ENCODE results near the gene CEACAM8.

- no peak for TF ChIP-seq CTCF (IDR thresholded peaks at IDR 0.05)
- TF ChIP-seq REST (IDR thresholded peaks at IDR 0.05; ENCODE audit: insufficient read depth in 1 of 2, low read depth in 2 of 2, low read length in 1 of 2): no peak
- no peak for TF ChIP-seq SIN3A (IDR thresholded peaks at IDR 0.05; ENCODE audit: borderline replicate concordance, insufficient read depth, low read depth, low read length)
Measured at GRCh38 chr19:42532891-42533290, 61.8 kb downstream of the CEACAM8 start.

Data from Panc1 (cell line).